Stimulated activated CD8-positive, alpha-beta memory T cell treated with anti-CD3 and anti-CD28 coated beads, Interleukin-15, amount 100 ng/mL, for 4 hours (primary cell): Measurements from ENCODE around the gene CHMP1A.
"Not testable (repeated sequence)": the region's sequence is repeated elsewhere in the genome, so short reads cannot be mapped to it uniquely, and the experiment has no call there.

Experiments used
- DNase-seq, 2 donors: peaks; one replicate each; pipeline ENCODE4 v3.0.0-alpha.2; 2020; ENCODE audit warnings: low read depth in 2 of 2

The CHMP1A gene

GRCh38 chr16:89658221-89658879 lies 842 bp upstream of the CHMP1A start:
- DNase-seq: no peak

GRCh38 chr16:89656435-89657121 lies 930 bp downstream of the CHMP1A start:
- no peak for DNase-seq

- no peak for DNase-seq
Measured at GRCh38 chr16:89655062-89655643, 2.4 kb downstream of the CHMP1A start.

GRCh38 chr16:89653656-89654295 lies 3.7 kb downstream of the CHMP1A start:
- DNase-seq: no peak

GRCh38 chr16:89651584-89651983 lies 5.9 kb downstream of the CHMP1A start:
- DNase-seq: no peak

GRCh38 chr16:89646906-89647305 lies 10.6 kb downstream of the CHMP1A start:
- DNase-seq: no peak

- no peak for DNase-seq
Measured at GRCh38 chr16:89646270-89646669, 11.2 kb downstream of the CHMP1A start.

- no peak for DNase-seq
Measured at GRCh38 chr16:89645122-89645521, 12.4 kb downstream of the CHMP1A start.

- no peak for DNase-seq
Measured at GRCh38 chr16:89643769-89644300, 13.7 kb downstream of the CHMP1A start.

- DNase-seq: no peak
Measured at GRCh38 chr16:89642574-89642973, 14.9 kb downstream of the CHMP1A start.

GRCh38 chr16:89641458-89642119 lies 15.9 kb downstream of the CHMP1A start:
- DNase-seq: no peak

- no peak for DNase-seq
Measured at GRCh38 chr16:89639385-89639784, 18.1 kb downstream of the CHMP1A start.

- no peak for DNase-seq
Measured at GRCh38 chr16:89638455-89638854, 19.1 kb downstream of the CHMP1A start.

- no peak for DNase-seq
Measured at GRCh38 chr16:89637379-89637778, 20.1 kb downstream of the CHMP1A start.

GRCh38 chr16:89636663-89637062 lies 20.8 kb downstream of the CHMP1A start:
- DNase-seq: no peak

GRCh38 chr16:89634463-89635385 lies 22.8 kb downstream of the CHMP1A start:
- not testable (repeated sequence) for DNase-seq

- DNase-seq: no peak
Measured at GRCh38 chr16:89633064-89633631, 24.4 kb downstream of the CHMP1A start.

GRCh38 chr16:89629827-89630610 lies 27.5 kb downstream of the CHMP1A start:
- DNase-seq: no peak
